ENCODE results near the gene CASTOR2. TPM values are rescaled to one million over a fixed set of nuclear protein-coding genes. Genes with fewer than 3 reads are reported as not detected.
A peak's percentile ranks its signal among the peaks of the same experiment; 100 is the strongest.
"Not testable (repeated sequence)": the region's sequence is repeated elsewhere in the genome, so short reads cannot be mapped to it uniquely, and the experiment has no call there.

Gene CASTOR2
- total and polyA plus RNA-seq, 5 donors from 2014 or later: 0.31 to 9.8 (median 0.96) TPM

- no peaks in the 10 kb centered on the region for H3K4me1 ChIP-seq (ENCODE audit: control insufficient read depth, insufficient read depth, low read length, poor library complexity, severe bottlenecking)
- H3K27ac Mint-ChIP-seq: no peak overlapping the region
- no peaks in the 10 kb centered on the region for H3K9me3 Mint-ChIP-seq
- ATAC-seq (ENCODE audit: low read depth in 2 of 2): no peak
- H3K36me3 Mint-ChIP-seq: peaks cover 33% of the 10 kb centered on the region
- peaks cover 0 to 4% (median 0%) of the 10 kb centered on the region in 4 donors for H3K4me1 Mint-ChIP-seq
- no peaks in the 10 kb centered on the region for H3K9me3 ChIP-seq (ENCODE audit: control insufficient read depth in 2 of 2, low read length in 2 of 2)
- no peak overlapping the region for H3K4me3 ChIP-seq (ENCODE audit: low read depth, low read length)
- peaks cover 74% of the 10 kb centered on the region for H3K36me3 ChIP-seq (ENCODE audit: control insufficient read depth, insufficient read depth, low read length)
- no peak overlapping the region for H3K4me3 Mint-ChIP-seq
- no peaks in the 10 kb centered on the region for H3K27me3 ChIP-seq (ENCODE audit: control insufficient read depth, insufficient read depth, low read length)
- no peak overlapping the region for H3K27ac ChIP-seq (ENCODE audit: insufficient read depth, low read length, poor library complexity, severe bottlenecking)
- DNase-seq: no peak
- peaks cover 4% of the 10 kb centered on the region for H3K27me3 Mint-ChIP-seq
Observed at GRCh38 chr7:75064291-75064690, 99.8 kb downstream of the CASTOR2 start.

GRCh38 chr7:75064801-75065200, 100.3 kb downstream of the CASTOR2 start:
- peaks cover 4% of the 10 kb centered on the region for H3K27me3 Mint-ChIP-seq
- DNase-seq (no peak), ATAC-seq (ENCODE audit: low read depth in 2 of 2) (no peak)
- peaks cover 36% of the 10 kb centered on the region for H3K36me3 Mint-ChIP-seq
- no peaks in the 10 kb centered on the region for H3K9me3 ChIP-seq (ENCODE audit: control insufficient read depth in 2 of 2, low read length in 2 of 2)
- H3K4me3 Mint-ChIP-seq: no peak overlapping the region
- peaks cover 0 to 1% (median 0%) of the 10 kb centered on the region in 7 donors for H3K9me3 Mint-ChIP-seq
- H3K27ac ChIP-seq (ENCODE audit: insufficient read depth, low read length, poor library complexity, severe bottlenecking): no peak overlapping the region
- H3K4me3 ChIP-seq (ENCODE audit: low read depth, low read length): no peak overlapping the region
- peak overlapping the region in 1 of 3 donors; percentile 52 for H3K27ac Mint-ChIP-seq
- H3K27me3 ChIP-seq (ENCODE audit: control insufficient read depth, insufficient read depth, low read length): no peaks in the 10 kb centered on the region
- peaks cover 70% of the 10 kb centered on the region for H3K36me3 ChIP-seq (ENCODE audit: control insufficient read depth, insufficient read depth, low read length)
- H3K4me1 ChIP-seq (ENCODE audit: control insufficient read depth, insufficient read depth, low read length, poor library complexity, severe bottlenecking): no peaks in the 10 kb centered on the region
- peaks cover 0 to 4% (median 0%) of the 10 kb centered on the region in 4 donors for H3K4me1 Mint-ChIP-seq

- Histone ChIP-seq H3K36me3 (ENCODE audit: control insufficient read depth, insufficient read depth, low read length) (peaks cover 62% of the 10 kb centered on the region), H3K9me3 (ENCODE audit: control insufficient read depth in 2 of 2, low read length in 2 of 2) (no peaks in the 10 kb centered on the region), H3K27ac (ENCODE audit: insufficient read depth, low read length, poor library complexity, severe bottlenecking) (no peak overlapping the region), H3K4me1 (ENCODE audit: control insufficient read depth, insufficient read depth, low read length, poor library complexity, severe bottlenecking) (no peaks in the 10 kb centered on the region), H3K4me3 (ENCODE audit: low read depth, low read length) (no peak overlapping the region), H3K27me3 (ENCODE audit: control insufficient read depth, insufficient read depth, low read length) (no peaks in the 10 kb centered on the region)
- peaks cover 38% of the 10 kb centered on the region for H3K36me3 Mint-ChIP-seq
- H3K27me3 Mint-ChIP-seq: peaks cover 4% of the 10 kb centered on the region
- DNase-seq (no peak), ATAC-seq (ENCODE audit: low read depth in 2 of 2) (no peak)
- H3K4me3 Mint-ChIP-seq: no peak overlapping the region
- peaks cover 0 to 2% (median 0%) of the 10 kb centered on the region in 7 donors for H3K9me3 Mint-ChIP-seq
- peaks cover 0 to 9% (median 5%) of the 10 kb centered on the region in 4 donors for H3K4me1 Mint-ChIP-seq
- no peak overlapping the region for H3K27ac Mint-ChIP-seq
Observed at GRCh38 chr7:75066521-75066920, 102.0 kb downstream of the CASTOR2 start.

DNA sequence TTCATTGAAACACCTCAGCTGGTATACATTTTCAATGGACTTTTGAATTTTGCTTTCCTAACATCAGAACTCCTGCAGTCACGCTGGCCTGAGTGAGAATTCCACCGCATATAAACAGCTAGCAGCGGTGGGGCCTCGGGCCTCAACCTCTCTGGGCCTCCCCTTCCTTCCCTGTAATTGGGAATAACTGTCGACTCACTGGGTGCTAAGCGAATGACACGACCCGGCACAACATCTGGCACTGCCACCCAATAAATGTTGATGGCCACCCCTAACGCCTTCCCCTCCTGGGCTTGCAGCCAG, 108.4 kb downstream of the CASTOR2 start:
- ATAC-seq (ENCODE audit: low read depth in 2 of 2) (no peak), DNase-seq (no peak)
- Mint-ChIP-seq H3K36me3 (peaks cover 15% of the 10 kb centered on the region), H3K9me3 (peaks cover 0 to 2% (median 0%) of the 10 kb centered on the region in 7 donors), H3K4me3 (peak overlapping the region; percentile 88 to 98 (median 93)), H3K4me1 (peaks cover 4 to 24% (median 12%) of the 10 kb centered on the region in 4 donors), H3K27ac (peak overlapping the region; percentile 94 to 98 (median 96)), H3K27me3 (no peaks in the 10 kb centered on the region)
- Histone ChIP-seq H3K4me3 (ENCODE audit: low read depth, low read length) (peak overlapping the region; percentile 32), H3K4me1 (ENCODE audit: control insufficient read depth, insufficient read depth, low read length, poor library complexity, severe bottlenecking) (peaks cover 12% of the 10 kb centered on the region), H3K9me3 (ENCODE audit: control insufficient read depth in 2 of 2, low read length in 2 of 2) (no peaks in the 10 kb centered on the region), H3K27me3 (ENCODE audit: control insufficient read depth, insufficient read depth, low read length) (no peaks in the 10 kb centered on the region), H3K27ac (ENCODE audit: insufficient read depth, low read length, poor library complexity, severe bottlenecking) (peak overlapping the region; percentile 88), H3K36me3 (ENCODE audit: control insufficient read depth, insufficient read depth, low read length) (peaks cover 19% of the 10 kb centered on the region)

GRCh38 chr7:75074262-75074641, 109.7 kb downstream of the CASTOR2 start:
- H3K27ac Mint-ChIP-seq: peak overlapping the region; percentile 94 to 95 (median 95)
- not testable (repeated sequence) for DNase-seq; H3K9me3 Mint-ChIP-seq; H3K9me3 ChIP-seq (ENCODE audit: control insufficient read depth in 2 of 2, low read length in 2 of 2); H3K27me3 ChIP-seq (ENCODE audit: control insufficient read depth, insufficient read depth, low read length); H3K27me3 Mint-ChIP-seq; ATAC-seq (ENCODE audit: low read depth in 2 of 2); H3K36me3 ChIP-seq (ENCODE audit: control insufficient read depth, insufficient read depth, low read length)
- peaks cover 4 to 24% (median 12%) of the 10 kb centered on the region in 4 donors for H3K4me1 Mint-ChIP-seq
- H3K36me3 Mint-ChIP-seq: peaks cover 12% of the 10 kb centered on the region
- H3K4me3 Mint-ChIP-seq: peak overlapping the region; percentile 93 to 98 (median 94)
- Histone ChIP-seq H3K4me3 (ENCODE audit: low read depth, low read length) (peak overlapping the region; percentile 57), H3K4me1 (ENCODE audit: control insufficient read depth, insufficient read depth, low read length, poor library complexity, severe bottlenecking) (peaks cover 12% of the 10 kb centered on the region), H3K27ac (ENCODE audit: insufficient read depth, low read length, poor library complexity, severe bottlenecking) (peak overlapping the region; percentile 88)

Other genes with a start within 250 kb of the CASTOR2 start
- 3.1 TPM for gene NCF1, start 190.7 kb upstream of the CASTOR2 start, total RNA-seq
- gene NCF1, start 190.7 kb upstream of the CASTOR2 start, polyA plus RNA-seq: 1 to 10 TPM; 3.5 to 7.2 (median 4.5) TPM
- 10.4 TPM for gene GTF2IRD2, start 113.1 kb upstream of the CASTOR2 start, total RNA-seq
- 10 to 100 TPM in 3 of 4 donors, 1 to 10 TPM in 1; 9.5 to 18.8 (median 14.6) TPM for gene GTF2IRD2, start 113.1 kb upstream of the CASTOR2 start, polyA plus RNA-seq
- 24.2 TPM for gene RCC1L, start 109.1 kb downstream of the CASTOR2 start, total RNA-seq
- gene RCC1L, start 109.1 kb downstream of the CASTOR2 start, polyA plus RNA-seq: 10 to 100 TPM; 35.9 to 45.7 (median 38.8) TPM
- gene GTF2IRD2B, start 127.9 kb downstream of the CASTOR2 start, total RNA-seq: 38.7 TPM
- 10 to 100 TPM; 23.1 to 39.1 (median 25.8) TPM for gene GTF2IRD2B, start 127.9 kb downstream of the CASTOR2 start, polyA plus RNA-seq

All from CD4-positive, CD25-positive, alpha-beta regulatory T cell (primary cell).